Measurements from ENCODE around the gene TTLL12. TPM values are rescaled to one million over a fixed set of nuclear protein-coding genes. Genes with fewer than 3 reads are reported as not detected.
A peak's percentile ranks its signal among the peaks of the same experiment; 100 is the strongest.

The TTLL12 gene
- total and polyA plus RNA-seq, 2 donors (not counting 1 experiment from before 2014, with no cell fraction given): 11.0 to 21.3 TPM

DNA sequence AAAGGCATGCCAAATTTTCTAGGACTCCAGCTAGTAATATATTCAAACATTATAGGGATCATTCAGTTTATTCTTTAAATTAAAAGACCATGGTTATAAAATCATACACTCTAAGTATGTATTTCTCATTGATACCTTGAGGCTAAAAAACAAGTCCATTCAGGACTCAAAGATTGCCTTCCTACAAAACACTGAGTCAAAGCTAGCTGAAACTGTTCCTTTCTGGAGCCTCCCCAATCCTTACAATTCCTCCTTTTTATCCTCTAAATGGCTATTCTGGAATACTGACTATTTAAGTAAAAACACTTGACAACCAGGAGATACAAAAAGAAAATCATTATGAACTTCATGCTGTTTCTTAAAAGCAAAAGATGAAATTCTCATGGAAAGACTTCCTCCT is 4.9 kb upstream of the TTLL12 start:
- no peak for ATAC-seq (ENCODE audit: low read depth)
- CTCF ChIA-PET: no interaction called here
- H3K4me1 Mint-ChIP-seq: peaks cover 5% of the 10 kb centered on the region

DNA sequence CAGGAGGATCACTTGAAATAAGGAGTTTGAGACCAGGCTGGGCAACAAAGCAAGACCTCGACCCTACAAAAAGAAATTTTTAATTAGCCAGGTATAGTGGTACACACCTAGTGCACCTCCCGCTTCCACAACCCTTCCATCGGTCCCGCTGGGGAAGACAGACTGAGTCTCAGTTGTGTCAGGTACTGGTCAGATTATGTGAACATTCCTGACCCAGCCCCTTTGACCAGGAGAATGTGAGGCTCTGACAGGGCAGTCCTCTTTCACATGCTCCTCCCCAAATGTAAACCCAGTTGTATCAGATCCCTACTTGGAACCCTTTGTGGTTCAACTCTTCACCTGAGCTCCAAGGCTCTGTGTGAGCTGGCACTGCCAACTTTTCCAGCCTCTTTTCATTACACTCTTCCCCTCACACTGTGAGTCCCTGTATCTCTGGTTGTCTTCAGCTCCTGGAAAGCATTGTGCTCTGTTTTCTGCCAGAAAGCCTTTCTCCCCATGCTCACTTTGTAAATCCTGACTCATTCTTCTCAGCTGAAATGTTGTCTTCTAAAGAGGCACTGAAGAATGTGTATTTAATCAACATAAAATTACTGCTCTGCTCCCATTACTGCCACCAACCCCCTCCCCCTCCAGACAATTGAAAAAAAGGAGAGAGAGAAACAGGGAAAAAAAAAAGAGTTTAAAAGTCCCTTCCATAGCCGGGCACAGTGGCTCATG is 2.1 kb upstream of the TTLL12 start:
- no peak overlapping the region for H3K4me3 ChIP-seq (ENCODE audit: control extremely low read depth in 1 of 5, extremely low read depth in 1 of 5, insufficient read depth in 1 of 5, low read depth in 2 of 5, low read length in 4 of 5)
- H3K27ac ChIP-seq (ENCODE audit: low read length in 2 of 2): no peak overlapping the region
- WGBS (ENCODE audit: insufficient coverage): 100% methylated on average over 3 of the region's 5 CpGs
- H3K79me2 ChIP-seq (ENCODE audit: control insufficient read depth, insufficient read depth, low read length): peaks cover 12% of the 10 kb centered on the region
- intact Hi-C loops (cut with micrococcal nuclease): loop anchor here (5.0 kb wide), 1 partner anchor 768 kb away; the partner anchor contains the start of gene SAMM50
- POLR2A ChIA-PET: no interaction called here
- peaks cover 1 to 9% (median 3%) of the 10 kb centered on the region in 3 donors for H3K9me3 ChIP-seq (ENCODE audit: control extremely low read depth in 1 of 3, control insufficient read depth in 2 of 3, insufficient read depth in 1 of 3, low read length in 2 of 3)
- H3K4me2 ChIP-seq (replicated peaks; ENCODE audit: low read depth, low read length, poor library complexity, severe bottlenecking): no peak overlapping the region
- no peaks in the 10 kb centered on the region for H3K36me3 ChIP-seq (replicated peaks in 1 of 2; ENCODE audit: control extremely low read depth in 1 of 2, control insufficient read depth in 1 of 2, extremely low read depth in 1 of 2, insufficient read depth in 2 of 2, low read length in 1 of 2)
- peak overlapping the region; percentile 64 for H3K4me3 Mint-ChIP-seq
- H3K27ac Mint-ChIP-seq: peak overlapping the region; percentile 63
- H3K9ac ChIP-seq (ENCODE audit: low read length): no peak overlapping the region
- DNase-seq (no peak), ATAC-seq (ENCODE audit: low read depth) (no peak)
- peaks cover 8% of the 10 kb centered on the region for H4K20me1 ChIP-seq (ENCODE audit: control insufficient read depth, insufficient read depth, low read length, poor library complexity, severe bottlenecking)
- H2AFZ ChIP-seq (ENCODE audit: insufficient read depth, low read depth, low read length, poor library complexity, severe bottlenecking): no peak overlapping the region
- peaks cover 14 to 19% of the 10 kb centered on the region in 2 donors for H3K4me1 ChIP-seq (ENCODE audit: control insufficient read depth in 2 of 2, insufficient read depth in 2 of 2, low read length in 2 of 2)
- CTCF ChIA-PET: interaction anchor here (0.7 kb wide), 2 partner anchors 48 to 174 kb away, joined by 3 to 5 read pairs; partner anchors contain the start of gene PACSIN2
- peaks cover 18% of the 10 kb centered on the region for H3K4me1 Mint-ChIP-seq
- peaks cover 8% of the 10 kb centered on the region for H3K27me3 Mint-ChIP-seq
- TF ChIP-seq, protein P1, sequence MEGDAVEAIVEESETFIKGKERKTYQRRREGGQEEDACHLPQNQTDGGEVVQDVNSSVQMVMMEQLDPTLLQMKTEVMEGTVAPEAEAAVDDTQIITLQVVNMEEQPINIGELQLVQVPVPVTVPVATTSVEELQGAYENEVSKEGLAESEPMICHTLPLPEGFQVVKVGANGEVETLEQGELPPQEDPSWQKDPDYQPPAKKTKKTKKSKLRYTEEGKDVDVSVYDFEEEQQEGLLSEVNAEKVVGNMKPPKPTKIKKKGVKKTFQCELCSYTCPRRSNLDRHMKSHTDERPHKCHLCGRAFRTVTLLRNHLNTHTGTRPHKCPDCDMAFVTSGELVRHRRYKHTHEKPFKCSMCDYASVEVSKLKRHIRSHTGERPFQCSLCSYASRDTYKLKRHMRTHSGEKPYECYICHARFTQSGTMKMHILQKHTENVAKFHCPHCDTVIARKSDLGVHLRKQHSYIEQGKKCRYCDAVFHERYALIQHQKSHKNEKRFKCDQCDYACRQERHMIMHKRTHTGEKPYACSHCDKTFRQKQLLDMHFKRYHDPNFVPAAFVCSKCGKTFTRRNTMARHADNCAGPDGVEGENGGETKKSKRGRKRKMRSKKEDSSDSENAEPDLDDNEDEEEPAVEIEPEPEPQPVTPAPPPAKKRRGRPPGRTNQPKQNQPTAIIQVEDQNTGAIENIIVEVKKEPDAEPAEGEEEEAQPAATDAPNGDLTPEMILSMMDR (IDR thresholded peaks at IDR 0.05): no peak
- no peak for TF ChIP-seq EZH2 (IDR thresholded peaks at IDR 0.05; ENCODE audit: borderline replicate concordance, insufficient read depth, low read depth, low read length, poor library complexity, severe bottlenecking)
- H3K27me3 ChIP-seq (replicated peaks in 1 of 4; ENCODE audit: control extremely low read depth in 1 of 4, control insufficient read depth in 3 of 4, insufficient read depth in 4 of 4, low read length in 3 of 4): peaks cover 0 to 11% (median 0%) of the 10 kb centered on the region in 4 experiments
- H3K9me3 Mint-ChIP-seq (ENCODE audit: insufficient read depth): peaks cover 3% of the 10 kb centered on the region

More for the DNA sequence above, 4.9 kb upstream of the TTLL12 start:
- Mint-ChIP-seq H3K9me3 (ENCODE audit: insufficient read depth) (peaks cover 3% of the 10 kb centered on the region), H3K27ac (no peak overlapping the region), H3K4me3 (no peak overlapping the region), H3K27me3 (peaks cover 12% of the 10 kb centered on the region)
- Histone ChIP-seq H3K9ac (ENCODE audit: low read length) (no peak overlapping the region), H3K9me3 (ENCODE audit: control extremely low read depth in 1 of 3, control insufficient read depth in 2 of 3, insufficient read depth in 1 of 3, low read length in 2 of 3) (peaks cover 1 to 9% (median 3%) of the 10 kb centered on the region in 3 donors), H3K4me2 (replicated peaks; ENCODE audit: low read depth, low read length, poor library complexity, severe bottlenecking) (no peak overlapping the region), H3K4me3 (ENCODE audit: control extremely low read depth in 1 of 5, extremely low read depth in 1 of 5, insufficient read depth in 1 of 5, low read depth in 2 of 5, low read length in 4 of 5) (no peak overlapping the region), H4K20me1 (ENCODE audit: control insufficient read depth, insufficient read depth, low read length, poor library complexity, severe bottlenecking) (no peaks in the 10 kb centered on the region), H3K36me3 (replicated peaks in 1 of 2; ENCODE audit: control extremely low read depth in 1 of 2, control insufficient read depth in 1 of 2, extremely low read depth in 1 of 2, insufficient read depth in 2 of 2, low read length in 1 of 2) (no peaks in the 10 kb centered on the region), H2AFZ (ENCODE audit: insufficient read depth, low read depth, low read length, poor library complexity, severe bottlenecking) (no peak overlapping the region), H3K79me2 (ENCODE audit: control insufficient read depth, insufficient read depth, low read length) (no peaks in the 10 kb centered on the region), H3K4me1 (ENCODE audit: control insufficient read depth in 2 of 2, insufficient read depth in 2 of 2, low read length in 2 of 2) (peaks cover 6 to 8% of the 10 kb centered on the region in 2 donors), H3K27me3 (replicated peaks in 1 of 4; ENCODE audit: control extremely low read depth in 1 of 4, control insufficient read depth in 3 of 4, insufficient read depth in 4 of 4, low read length in 3 of 4) (peaks cover 0 to 11% (median 0%) of the 10 kb centered on the region in 4 experiments), H3K27ac (ENCODE audit: low read length in 2 of 2) (no peak overlapping the region)
- TF ChIP-seq, protein P1 (IDR thresholded peaks at IDR 0.05): no peak
- no peak for TF ChIP-seq EZH2 (IDR thresholded peaks at IDR 0.05; ENCODE audit: borderline replicate concordance, insufficient read depth, low read depth, low read length, poor library complexity, severe bottlenecking)
- POLR2A ChIA-PET: no interaction called here
- no peak for DNase-seq
- intact Hi-C loops (cut with micrococcal nuclease): no loop called here

Data from B cell (primary cell).